SU-DHL-6 (cell line): Measurements from ENCODE around the gene PET100.

ENCODE experiments used
- H2AFZ ChIP-seq: fragments of 200-600 bp; sonication (generic); 2 replicates; pipeline ENCODE4 v1.6.1; 2014; ENCODE audit warnings: low read depth, mild to moderate bottlenecking, moderate library complexity, mixed read lengths, antibody characterized with exemption, low read length; ENCODE audit not compliant: severe bottlenecking
- H3F3A ChIP-seq: fragments of 200-600 bp; shearing (Covaris generic); 2 replicates; pipeline ENCODE4 v1.6.0; 2016; ENCODE audit warnings: antibody characterized with exemption, mild to moderate bottlenecking; ENCODE audit not compliant: insufficient read depth
- H3K27ac ChIP-seq: fragments of 200-600 bp; sonication (generic); 2 replicates; pipeline ENCODE4 v1.5.1; 2016; ENCODE audit warnings: low read depth, mild to moderate bottlenecking, low read length, moderate library complexity, mixed read lengths
- H3K27me3 ChIP-seq: fragments of 200-600 bp; sonication (generic), shearing (Covaris generic); 2 replicates; pipeline ENCODE4 v1.6.0; 2014; ENCODE audit warnings: mild to moderate bottlenecking, low read length
- H3K36me3 ChIP-seq: fragments of 200-600 bp; sonication (generic); 2 replicates; pipeline ENCODE4 v1.6.1; 2014; ENCODE audit warnings: mild to moderate bottlenecking, low read length, mixed read lengths
- H3K4me2 ChIP-seq: fragments of 300-600, 200-600 bp; shearing (Covaris generic), sonication (generic); 2 replicates; pipeline ENCODE4 v1.6.0; 2014; ENCODE audit warnings: low read length, low read depth, mild to moderate bottlenecking; ENCODE audit not compliant: poor library complexity, severe bottlenecking
- H3K4me3 ChIP-seq: fragments of 200-600 bp; sonication (generic); 2 replicates; pipeline ENCODE4 v1.5.1; 2014; ENCODE audit warnings: antibody characterized with exemption, low read length, mild to moderate bottlenecking, mixed read lengths; ENCODE audit not compliant: insufficient read depth, poor library complexity, severe bottlenecking
- H3K79me2 ChIP-seq: fragments of 200-600 bp; sonication (generic); 2 replicates; pipeline ENCODE4 v1.6.1; 2014; ENCODE audit warnings: mild to moderate bottlenecking, low read length, moderate library complexity; ENCODE audit not compliant: insufficient read depth
- H3K9ac ChIP-seq: fragments of 200-600 bp; sonication (generic); 2 replicates; pipeline ENCODE4 v1.7.0; 2014; ENCODE audit warnings: mild to moderate bottlenecking, low read length
- H3K9me2 ChIP-seq: fragments of 200-600 bp; sonication (generic); replicated peaks from 2 replicates; pipeline ENCODE4 v1.6.1; 2014; ENCODE audit warnings: low read length; ENCODE audit not compliant: insufficient read depth
- H3K9me3 ChIP-seq: fragments of 200-600 bp; sonication (generic); 2 replicates; pipeline ENCODE4 v1.6.1; 2014; ENCODE audit warnings: low read length, mixed read lengths; ENCODE audit not compliant: insufficient read depth
- H4K20me1 ChIP-seq: fragments of 200-600 bp; sonication (generic); 2 replicates; pipeline ENCODE4 v1.6.1; 2014; ENCODE audit warnings: low read depth, mild to moderate bottlenecking, antibody characterized with exemption, low read length, moderate library complexity, mixed read lengths
- CTCF ChIP-seq: fragments of 200-600 bp; sonication (generic); IDR thresholded peaks from one replicate; pipeline ENCODE4 v1.5.1; 2017; ENCODE audit warnings: antibody characterized with exemption, mild to moderate bottlenecking, low read length, moderate library complexity; ENCODE audit not compliant: insufficient read depth, poor library complexity, severe bottlenecking
- EZH2phosphoT487 ChIP-seq: fragments of 200-600 bp; sonication (generic), shearing (Covaris generic); conservative IDR thresholded peaks from 2 replicates; pipeline ENCODE4 v1.6.1; 2018; ENCODE audit warnings: mild to moderate bottlenecking, antibody characterized with exemption, low read length, moderate library complexity, mixed read lengths

The PET100 gene

DNA sequence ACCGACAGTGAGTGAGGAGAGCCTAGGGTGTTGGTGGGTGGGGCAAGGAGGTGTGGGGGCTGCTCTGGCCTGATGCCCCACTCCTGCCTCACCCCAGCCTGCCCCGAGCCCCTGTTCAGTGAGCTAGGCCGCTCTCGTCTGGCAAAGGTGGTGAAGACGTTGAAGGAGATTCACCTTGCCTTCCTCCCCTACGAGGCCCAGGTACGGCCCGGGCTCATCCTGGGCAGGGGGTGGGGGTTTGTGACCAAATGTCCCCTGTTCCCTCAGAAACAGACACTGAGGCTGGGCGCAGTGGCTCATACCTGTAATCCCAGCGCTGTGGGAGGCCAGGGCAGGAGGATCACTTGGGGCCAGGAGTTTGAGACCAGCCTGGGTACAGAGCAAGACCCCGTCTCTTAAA, 11.2 kb downstream of the PET100 start:
- Histone ChIP-seq H3K27ac (no peak overlapping the region), H3K9ac (no peak overlapping the region), H3K79me2 (0 out of 2 replicates have a peak, but pooled peaks cover 7% of the 10 kb centered on the region), H3K9me3 (no peaks in the 10 kb centered on the region), H4K20me1 (no peaks in the 10 kb centered on the region), H3K9me2 (no peaks in the 10 kb centered on the region), H3K27me3 (no peaks in the 10 kb centered on the region), H2AFZ (no peak overlapping the region), H3K4me3 (no peak overlapping the region), H3K36me3 (no peaks in the 10 kb centered on the region), H3K4me2 (no peak overlapping the region), H3F3A (no peaks in the 10 kb centered on the region)
- no peak for TF ChIP-seq EZH2phosphoT487
- TF ChIP-seq CTCF, result no peak

GRCh38 chr19:7641290-7642276, 12.0 kb downstream of the PET100 start:
- H3K4me3 ChIP-seq, result no peak overlapping the region
- TF ChIP-seq EZH2phosphoT487 (no peak), CTCF (no peak)
- no peaks in the 10 kb centered on the region for H3F3A ChIP-seq
- H3K4me2 ChIP-seq, result no peak overlapping the region
- H3K27me3 ChIP-seq, result no peaks in the 10 kb centered on the region
- 0 out of 2 replicates have a peak, but pooled peaks cover 7% of the 10 kb centered on the region for H3K79me2 ChIP-seq
- no peak overlapping the region for H2AFZ ChIP-seq
- no peaks in the 10 kb centered on the region for H3K9me2 ChIP-seq
- no peak overlapping the region for H3K27ac ChIP-seq
- no peak overlapping the region for H3K9ac ChIP-seq
- no peaks in the 10 kb centered on the region for H4K20me1 ChIP-seq
- no peaks in the 10 kb centered on the region for H3K36me3 ChIP-seq
- no peaks in the 10 kb centered on the region for H3K9me3 ChIP-seq

DNA sequence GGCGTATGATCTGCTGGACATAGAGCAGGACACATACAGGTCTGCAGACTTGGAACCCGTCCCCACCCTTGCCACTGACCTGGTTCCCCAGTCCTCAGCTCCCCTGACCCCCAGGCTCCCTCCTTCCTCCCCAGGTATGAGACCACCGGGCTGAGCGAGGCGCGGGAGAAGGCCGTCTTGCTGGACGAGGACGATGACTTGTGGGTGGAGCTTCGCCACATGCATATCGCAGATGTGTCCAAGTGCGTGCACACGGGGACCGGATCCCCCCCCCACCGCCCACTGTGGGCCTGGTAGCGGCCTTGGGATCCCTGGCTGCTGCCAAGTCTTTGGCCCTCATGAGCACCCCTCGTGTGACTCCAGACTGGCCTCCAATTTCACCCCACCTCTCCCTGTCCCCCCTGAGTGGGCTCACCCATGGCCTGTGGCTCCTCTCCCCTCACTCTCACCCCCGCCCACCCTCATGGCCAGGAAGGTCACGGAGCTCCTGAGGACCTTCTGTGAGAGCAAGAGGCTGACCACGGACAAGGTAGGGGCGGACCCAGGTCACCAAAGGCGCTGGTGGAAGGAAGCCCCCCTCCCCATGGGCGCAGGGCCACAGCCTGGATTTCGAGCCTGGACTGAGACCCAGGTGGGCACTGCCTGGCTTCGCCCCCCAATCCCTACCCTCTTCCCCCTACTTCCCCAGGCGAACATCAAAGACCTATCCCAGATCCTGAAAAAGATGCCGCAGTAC, 12.9 kb downstream of the PET100 start:
- Histone ChIP-seq H3K9ac (no peak overlapping the region), H3K79me2 (0 out of 2 replicates have a peak, but pooled peaks cover 3% of the 10 kb centered on the region), H3K27me3 (no peaks in the 10 kb centered on the region), H3K36me3 (no peaks in the 10 kb centered on the region), H3K9me2 (no peaks in the 10 kb centered on the region), H3K27ac (no peak overlapping the region), H2AFZ (no peak overlapping the region), H3F3A (no peaks in the 10 kb centered on the region), H3K9me3 (no peaks in the 10 kb centered on the region), H4K20me1 (no peaks in the 10 kb centered on the region), H3K4me2 (no peak overlapping the region), H3K4me3 (no peak overlapping the region)
- TF ChIP-seq CTCF, result no peak
- TF ChIP-seq EZH2phosphoT487, result no peak
